Effector memory CD8-positive, alpha-beta T cell (primary cell): ENCODE results near the gene FGF3.
A peak's percentile ranks its signal among the peaks of the same experiment; 100 is the strongest.
"Not testable (repeated sequence)": the region's sequence is repeated elsewhere in the genome, so short reads cannot be mapped to it uniquely, and the experiment has no call there.

Experiments used
- ATAC-seq: fragments of 150-1000 bp; cut with Tn5 transposase; replicated peaks from 2 replicates; pipeline ENCODE4 v1.10.0; 2021; ENCODE audit warnings: mild to moderate bottlenecking, moderate library complexity
- DNase-seq, 3 experiments: peaks; one replicate each; pipeline ENCODE4 v3.0.0; 2021
- H3K27ac Mint-ChIP-seq, 2 donors: one replicate each; pipeline ENCODE4 v1.8.0; 2022; ENCODE audit warnings: mild to moderate bottlenecking in 2 of 2, mixed read lengths in 2 of 2, moderate library complexity in 2 of 2
- H3K27me3 Mint-ChIP-seq, 2 donors: one replicate each; pipeline ENCODE4 v1.8.0; 2022; ENCODE audit warnings: mixed read lengths in 2 of 2
- H3K36me3 Mint-ChIP-seq: one replicate; pipeline ENCODE4 v1.8.0; 2022; ENCODE audit warnings: mild to moderate bottlenecking, moderate library complexity, mixed read lengths; ENCODE audit not compliant: insufficient read depth
- H3K4me1 Mint-ChIP-seq, 2 donors: one replicate each; pipeline ENCODE4 v1.8.0; 2022; ENCODE audit warnings: low read depth in 2 of 2, mixed read lengths in 2 of 2
- H3K4me3 Mint-ChIP-seq, 2 donors: one replicate each; pipeline ENCODE4 v1.8.0; 2022; ENCODE audit warnings: mild to moderate bottlenecking in 2 of 2, mixed read lengths in 2 of 2, moderate library complexity in 2 of 2
- H3K9me3 Mint-ChIP-seq, 2 donors: one replicate each; pipeline ENCODE4 v1.8.0; 2022; ENCODE audit warnings: mixed read lengths in 2 of 2

Gene FGF3

DNA sequence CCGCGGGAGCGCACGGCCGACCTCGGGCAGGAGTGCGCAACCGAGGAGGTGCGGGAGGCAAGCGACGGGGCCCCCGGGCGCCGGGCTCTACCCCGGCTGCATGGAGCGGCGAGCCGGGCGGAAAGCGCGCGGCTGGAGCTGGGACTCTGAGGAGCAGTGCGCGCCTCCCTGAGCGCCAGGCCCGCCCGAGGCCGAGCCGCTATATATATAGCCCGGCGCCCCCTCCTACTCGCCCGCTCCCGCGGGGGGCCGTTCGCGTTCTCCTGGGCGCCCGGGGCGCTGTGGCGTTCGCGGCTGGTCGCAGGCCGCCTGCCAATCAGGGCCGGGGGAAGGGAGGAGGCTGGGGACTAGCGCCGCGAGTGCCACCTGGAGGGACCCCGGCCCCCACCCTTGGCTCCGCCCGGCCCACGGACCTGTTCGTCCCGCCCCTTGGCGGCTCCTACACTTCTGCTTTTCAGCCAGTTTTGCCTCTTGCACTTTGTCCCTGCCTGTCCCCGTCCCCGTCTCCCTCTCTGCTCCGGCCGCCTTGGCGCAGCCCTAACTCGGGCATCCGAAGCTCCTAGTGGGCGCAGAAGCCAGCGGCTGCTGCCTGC, 44.0 kb downstream of the FGF3 start, which contains the start of gene FGF4:
FGF4 (minus strand) TSS at position 179 of the 593 bp plus-strand sequence. CDS start 257 bp downstream, outside the sequence.
- Mint-ChIP-seq H3K27ac (no peak within 1 kb of the TSS), H3K36me3 (no peaks in the 10 kb centered on the region), H3K4me3 (no peak within 1 kb of the TSS), H3K27me3 (peaks cover 20 to 53% of the 10 kb centered on the region in 2 donors), H3K9me3 (no peaks in the 10 kb centered on the region), H3K4me1 (no peaks in the 10 kb centered on the region)
- no peak for ATAC-seq
- no peak for DNase-seq

DNA sequence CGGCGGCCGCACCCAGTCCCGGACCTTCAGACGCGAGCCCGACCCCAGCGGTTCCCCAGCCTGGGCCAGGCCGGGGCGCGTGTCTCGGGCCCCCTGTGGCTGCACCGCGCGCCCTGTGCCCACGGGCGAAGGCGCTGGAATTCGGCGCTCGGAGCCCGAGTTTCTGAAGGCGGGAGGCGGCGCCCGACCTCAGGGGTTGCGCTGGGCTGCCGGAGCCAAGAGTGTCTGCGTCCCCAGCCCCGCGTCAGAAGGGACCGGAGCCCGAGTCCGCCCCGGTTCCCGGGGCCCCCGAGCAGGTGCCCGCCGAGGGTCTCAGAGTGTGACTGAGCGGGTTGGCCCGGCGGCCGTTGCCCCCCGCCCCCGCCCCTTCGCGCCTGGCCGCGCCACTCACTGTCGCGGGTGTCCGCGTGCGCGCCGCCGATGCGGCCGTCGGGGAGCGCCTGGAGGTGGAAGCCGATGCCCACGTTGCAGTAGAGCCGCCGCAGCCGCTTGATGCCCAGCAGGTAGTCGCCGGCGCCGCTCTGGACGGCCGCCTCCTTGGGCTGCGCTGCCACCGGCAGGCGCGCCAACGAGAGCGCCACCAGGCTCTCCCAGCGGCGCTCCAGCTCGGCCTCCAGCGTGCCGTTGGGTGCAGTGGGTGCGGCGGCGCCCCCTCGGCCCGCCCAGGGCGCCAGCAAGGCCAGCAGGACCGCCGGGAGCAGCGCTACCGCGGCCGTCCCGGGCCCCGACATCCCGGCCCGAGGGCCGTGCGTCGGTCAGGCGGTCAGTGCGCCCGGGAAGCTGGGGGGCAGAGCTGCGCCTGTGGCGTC, 44.7 kb downstream of the FGF3 start:
- no peak overlapping the region for H3K4me3 Mint-ChIP-seq
- peaks cover 18 to 56% of the 10 kb centered on the region in 2 donors for H3K27me3 Mint-ChIP-seq

DNA sequence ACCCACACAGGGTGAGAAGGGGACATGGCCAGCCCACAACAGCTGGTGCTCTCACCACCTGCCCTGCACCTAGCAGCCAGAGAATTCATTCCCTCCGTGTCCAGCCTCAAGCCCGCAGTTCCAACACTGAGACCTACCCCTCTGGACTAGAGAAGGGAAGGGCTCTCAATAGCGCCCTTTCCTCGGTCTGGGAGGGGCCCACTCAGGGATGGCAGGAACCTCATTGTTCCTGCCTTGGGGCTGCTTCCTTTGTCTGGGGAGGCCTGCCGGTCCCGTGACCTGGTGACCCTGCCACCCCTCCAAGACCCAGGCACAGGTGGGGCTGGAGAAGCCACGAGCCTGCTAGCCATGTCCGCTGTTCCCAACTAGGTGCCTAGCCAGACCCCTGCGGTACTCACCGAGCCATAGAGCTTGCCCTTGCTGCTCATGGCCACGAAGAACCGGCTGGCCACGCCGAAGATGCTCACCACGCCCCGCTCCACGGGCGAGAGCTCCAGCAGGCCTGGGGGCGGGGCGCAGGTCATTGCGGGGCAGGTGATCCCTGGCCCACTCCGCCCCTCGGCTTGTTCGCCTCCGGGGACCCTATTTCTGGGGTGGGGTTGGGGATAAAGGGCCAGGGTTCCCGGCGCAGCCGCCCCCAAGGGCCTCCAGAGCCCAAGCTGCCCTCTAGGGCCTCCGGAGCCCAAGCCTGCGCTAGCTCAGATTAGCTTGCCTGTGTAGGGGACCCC, 45.4 kb downstream of the FGF3 start:
- Mint-ChIP-seq H3K9me3 (no peaks in the 10 kb centered on the region), H3K4me1 (no peaks in the 10 kb centered on the region), H3K27ac (no peak overlapping the region), H3K36me3 (no peaks in the 10 kb centered on the region), H3K27me3 (peaks cover 18 to 63% of the 10 kb centered on the region in 2 donors), H3K4me3 (no peak overlapping the region)
- DNase-seq (no peak), ATAC-seq (no peak)

More for the DNA sequence above, 44.7 kb downstream of the FGF3 start:
- Mint-ChIP-seq H3K4me1 (no peaks in the 10 kb centered on the region), H3K9me3 (no peaks in the 10 kb centered on the region), H3K27ac (no peak overlapping the region), H3K36me3 (no peaks in the 10 kb centered on the region)
- DNase-seq = no peak
- no peak for ATAC-seq

DNA sequence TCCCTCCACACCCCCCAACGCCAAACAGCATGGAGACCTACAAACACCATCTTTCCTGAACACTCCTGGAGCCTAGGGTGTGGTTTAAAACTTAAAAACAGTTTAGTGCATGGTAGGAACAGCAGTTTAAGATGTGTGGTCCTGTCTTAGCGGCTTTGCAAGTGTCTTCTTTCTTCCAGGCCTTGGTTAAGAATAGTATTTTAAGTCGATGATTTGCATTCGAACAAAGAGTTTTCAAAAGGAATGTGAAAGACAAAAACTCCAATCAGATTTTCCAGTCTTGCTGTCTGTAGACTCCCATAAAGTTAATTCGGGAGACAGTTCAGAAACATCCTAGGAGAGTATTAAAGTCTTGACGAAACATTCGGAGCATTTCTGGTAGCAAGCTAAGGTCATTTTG, 47.8 kb downstream of the FGF3 start:
- ATAC-seq (no peak), DNase-seq (no peak)
- Mint-ChIP-seq H3K4me1 (no peaks in the 10 kb centered on the region), H3K27ac (no peak overlapping the region), H3K36me3 (no peaks in the 10 kb centered on the region), H3K4me3 (no peak overlapping the region), H3K27me3 (peaks cover 4 to 59% of the 10 kb centered on the region in 2 donors), H3K9me3 (no peaks in the 10 kb centered on the region)

DNA sequence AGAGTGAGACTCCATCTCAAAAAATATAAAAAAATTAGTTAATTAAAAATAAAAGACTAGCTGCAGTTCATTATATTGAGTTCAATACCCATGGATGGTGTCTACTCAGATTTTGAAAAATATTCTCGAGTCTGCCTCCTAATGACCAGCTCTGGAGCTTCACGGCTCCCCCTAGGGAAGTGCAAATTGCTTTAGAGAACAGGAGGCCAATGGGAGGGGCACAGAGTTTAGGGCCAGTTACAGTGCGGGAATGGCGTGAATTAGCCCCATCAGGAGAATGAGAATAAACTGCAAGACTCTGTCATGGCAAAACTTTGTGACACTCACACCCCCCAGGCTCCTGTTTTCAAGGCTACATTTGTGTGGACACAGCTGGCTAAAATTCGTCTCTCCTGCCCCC, 48.7 kb downstream of the FGF3 start:
- H3K4me1 Mint-ChIP-seq = no peaks in the 10 kb centered on the region
- H3K36me3 Mint-ChIP-seq = no peaks in the 10 kb centered on the region

DNA sequence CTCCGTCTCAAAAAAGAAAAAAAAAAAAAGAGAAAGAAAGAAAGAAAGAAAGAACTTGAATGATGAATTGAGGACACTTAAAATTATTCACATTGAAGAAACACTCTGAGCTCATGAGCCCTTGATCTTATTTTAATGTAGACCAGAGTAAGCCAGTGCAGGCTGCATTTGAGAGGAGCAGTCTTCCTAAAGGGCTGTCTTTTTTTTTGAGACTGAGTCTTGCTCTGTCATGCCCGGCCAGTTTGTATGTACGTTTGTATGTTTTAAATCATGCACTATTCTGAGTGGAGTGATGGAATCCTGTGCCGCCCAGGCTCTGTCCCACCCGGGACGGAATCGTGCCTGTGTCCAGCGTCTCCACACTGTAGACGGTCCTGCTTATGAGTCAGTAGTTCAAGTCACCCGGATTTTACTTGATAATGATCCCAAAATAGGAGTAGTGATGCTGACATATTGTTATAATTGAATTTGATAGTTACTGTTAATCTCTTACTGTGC, 53.7 kb downstream of the FGF3 start:
- H3K27ac Mint-ChIP-seq = no peak overlapping the region
- H3K9me3 Mint-ChIP-seq = no peaks in the 10 kb centered on the region
- DNase-seq = no peak
- ATAC-seq = no peak
- H3K36me3 Mint-ChIP-seq = peaks cover 3% of the 10 kb centered on the region
- peaks cover 32 to 66% of the 10 kb centered on the region in 2 donors for H3K27me3 Mint-ChIP-seq
- H3K4me3 Mint-ChIP-seq = no peak overlapping the region
- no peaks in the 10 kb centered on the region for H3K4me1 Mint-ChIP-seq

More for the DNA sequence above, 48.7 kb downstream of the FGF3 start:
- ATAC-seq = no peak
- no peak overlapping the region for H3K4me3 Mint-ChIP-seq
- H3K9me3 Mint-ChIP-seq = no peaks in the 10 kb centered on the region
- no peak for DNase-seq
- no peak overlapping the region for H3K27ac Mint-ChIP-seq
- peaks cover 11 to 50% of the 10 kb centered on the region in 2 donors for H3K27me3 Mint-ChIP-seq

DNA sequence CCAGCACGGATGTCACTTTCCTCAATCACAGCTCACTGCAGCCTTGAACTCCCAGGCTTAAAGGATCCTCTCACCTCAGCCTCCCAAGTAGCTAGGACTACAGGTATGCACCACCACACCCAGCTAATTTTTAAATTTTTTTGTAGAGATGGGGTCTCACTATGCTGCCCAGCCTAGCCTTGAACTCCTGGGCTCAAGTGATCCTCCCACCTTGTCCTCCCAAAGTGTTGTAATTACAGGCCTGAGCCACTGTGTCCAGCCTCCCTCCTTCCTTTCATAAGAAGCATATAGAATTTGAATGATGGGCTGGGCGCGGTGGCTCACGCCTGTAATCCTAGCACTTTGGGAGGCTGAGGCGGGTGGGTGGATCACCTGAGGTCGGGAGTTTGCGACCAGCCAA, 54.3 kb downstream of the FGF3 start:
- not testable (repeated sequence) for H3K4me1 Mint-ChIP-seq, H3K9me3 Mint-ChIP-seq, ATAC-seq, H3K36me3 Mint-ChIP-seq, DNase-seq, H3K4me3 Mint-ChIP-seq
- H3K27me3 Mint-ChIP-seq = peaks cover 36 to 66% of the 10 kb centered on the region in 2 donors
- peak overlapping the region in 1 of 2 donors; percentile 65 for H3K27ac Mint-ChIP-seq

DNA sequence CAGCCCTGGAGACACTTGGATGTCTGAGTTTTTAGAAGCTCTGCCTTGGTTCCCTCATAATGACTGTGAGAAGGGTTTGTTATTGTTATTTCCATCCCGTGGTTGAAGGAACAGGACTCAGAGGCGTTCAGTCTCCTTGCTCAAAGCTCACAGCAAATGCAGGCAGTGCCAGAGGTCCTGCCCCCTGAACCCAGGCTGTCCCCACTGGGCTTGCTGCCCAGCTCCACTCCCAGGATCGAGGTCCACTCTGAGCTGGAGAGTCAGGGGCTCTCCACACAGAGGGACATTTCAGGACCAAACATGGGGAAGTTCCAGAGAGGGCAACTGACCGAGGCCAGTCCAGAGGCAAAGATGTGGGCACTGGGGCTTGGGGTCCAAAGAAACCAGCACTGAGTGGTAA, 58.9 kb downstream of the FGF3 start:
- no peaks in the 10 kb centered on the region for H3K4me1 Mint-ChIP-seq
- no peaks in the 10 kb centered on the region for H3K9me3 Mint-ChIP-seq
- H3K27me3 Mint-ChIP-seq = peaks cover 33 to 75% of the 10 kb centered on the region in 2 donors
- no peak overlapping the region for H3K4me3 Mint-ChIP-seq
- no peak for DNase-seq
- peaks cover 5% of the 10 kb centered on the region for H3K36me3 Mint-ChIP-seq
- ATAC-seq = no peak
- H3K27ac Mint-ChIP-seq = no peak overlapping the region
